ENCODE results near the gene LGMN.

- TF ChIP-seq, protein P1, sequence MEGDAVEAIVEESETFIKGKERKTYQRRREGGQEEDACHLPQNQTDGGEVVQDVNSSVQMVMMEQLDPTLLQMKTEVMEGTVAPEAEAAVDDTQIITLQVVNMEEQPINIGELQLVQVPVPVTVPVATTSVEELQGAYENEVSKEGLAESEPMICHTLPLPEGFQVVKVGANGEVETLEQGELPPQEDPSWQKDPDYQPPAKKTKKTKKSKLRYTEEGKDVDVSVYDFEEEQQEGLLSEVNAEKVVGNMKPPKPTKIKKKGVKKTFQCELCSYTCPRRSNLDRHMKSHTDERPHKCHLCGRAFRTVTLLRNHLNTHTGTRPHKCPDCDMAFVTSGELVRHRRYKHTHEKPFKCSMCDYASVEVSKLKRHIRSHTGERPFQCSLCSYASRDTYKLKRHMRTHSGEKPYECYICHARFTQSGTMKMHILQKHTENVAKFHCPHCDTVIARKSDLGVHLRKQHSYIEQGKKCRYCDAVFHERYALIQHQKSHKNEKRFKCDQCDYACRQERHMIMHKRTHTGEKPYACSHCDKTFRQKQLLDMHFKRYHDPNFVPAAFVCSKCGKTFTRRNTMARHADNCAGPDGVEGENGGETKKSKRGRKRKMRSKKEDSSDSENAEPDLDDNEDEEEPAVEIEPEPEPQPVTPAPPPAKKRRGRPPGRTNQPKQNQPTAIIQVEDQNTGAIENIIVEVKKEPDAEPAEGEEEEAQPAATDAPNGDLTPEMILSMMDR (IDR thresholded peaks at IDR 0.05): no peak
- no peak for TF ChIP-seq EZH2 (IDR thresholded peaks at IDR 0.05; ENCODE audit: borderline replicate concordance, insufficient read depth, low read depth, low read length, poor library complexity, severe bottlenecking)
Observed at GRCh38 chr14:92781350-92781749, 32.9 kb upstream of the LGMN start.

Measured in B cell (primary cell).